Astrocyte (in vitro differentiated cells and primary cell): ENCODE measurements around the gene C1S.

ENCODE experiments used
- EZH2 ChIP-seq: IDR thresholded peaks from 2 replicates; pipeline ENCODE4 v1.6.1; 2012; ENCODE audit warnings: mild to moderate bottlenecking, low read length, inconsistent platforms; ENCODE audit not compliant: insufficient read depth
- TF ChIP-seq, protein P1 (sequence below): IDR thresholded peaks from 2 replicates; pipeline ENCODE4 v1.5.1; 2011; ENCODE audit warnings: low read depth, mild to moderate bottlenecking, inconsistent platforms, low read length, moderate library complexity; ENCODE audit not compliant: insufficient read depth

DNA sequence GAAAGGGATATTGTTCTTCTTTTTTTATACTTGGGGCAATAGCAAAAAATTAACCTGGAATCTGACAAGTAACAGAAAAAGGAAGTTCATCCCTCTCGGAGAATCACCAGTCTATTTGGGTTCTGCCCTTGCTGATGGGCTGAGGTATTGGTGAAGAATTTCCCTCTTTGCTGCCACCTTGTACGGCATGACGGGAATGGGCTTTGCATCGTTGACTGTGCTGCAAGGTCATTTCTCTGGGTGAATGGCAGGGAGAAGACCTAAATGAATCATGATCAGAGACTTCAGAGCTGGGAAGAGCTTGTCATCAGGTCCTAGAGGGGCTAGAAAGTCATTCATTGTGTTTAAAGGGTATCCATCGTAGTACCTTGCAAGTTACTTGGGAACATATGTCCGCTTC is 12.0 kb downstream of the C1S start:
- TF ChIP-seq, protein P1, sequence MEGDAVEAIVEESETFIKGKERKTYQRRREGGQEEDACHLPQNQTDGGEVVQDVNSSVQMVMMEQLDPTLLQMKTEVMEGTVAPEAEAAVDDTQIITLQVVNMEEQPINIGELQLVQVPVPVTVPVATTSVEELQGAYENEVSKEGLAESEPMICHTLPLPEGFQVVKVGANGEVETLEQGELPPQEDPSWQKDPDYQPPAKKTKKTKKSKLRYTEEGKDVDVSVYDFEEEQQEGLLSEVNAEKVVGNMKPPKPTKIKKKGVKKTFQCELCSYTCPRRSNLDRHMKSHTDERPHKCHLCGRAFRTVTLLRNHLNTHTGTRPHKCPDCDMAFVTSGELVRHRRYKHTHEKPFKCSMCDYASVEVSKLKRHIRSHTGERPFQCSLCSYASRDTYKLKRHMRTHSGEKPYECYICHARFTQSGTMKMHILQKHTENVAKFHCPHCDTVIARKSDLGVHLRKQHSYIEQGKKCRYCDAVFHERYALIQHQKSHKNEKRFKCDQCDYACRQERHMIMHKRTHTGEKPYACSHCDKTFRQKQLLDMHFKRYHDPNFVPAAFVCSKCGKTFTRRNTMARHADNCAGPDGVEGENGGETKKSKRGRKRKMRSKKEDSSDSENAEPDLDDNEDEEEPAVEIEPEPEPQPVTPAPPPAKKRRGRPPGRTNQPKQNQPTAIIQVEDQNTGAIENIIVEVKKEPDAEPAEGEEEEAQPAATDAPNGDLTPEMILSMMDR, result no peak
- no peak for TF ChIP-seq EZH2
